Measurements from ENCODE around the gene RANGRF.

DNA sequence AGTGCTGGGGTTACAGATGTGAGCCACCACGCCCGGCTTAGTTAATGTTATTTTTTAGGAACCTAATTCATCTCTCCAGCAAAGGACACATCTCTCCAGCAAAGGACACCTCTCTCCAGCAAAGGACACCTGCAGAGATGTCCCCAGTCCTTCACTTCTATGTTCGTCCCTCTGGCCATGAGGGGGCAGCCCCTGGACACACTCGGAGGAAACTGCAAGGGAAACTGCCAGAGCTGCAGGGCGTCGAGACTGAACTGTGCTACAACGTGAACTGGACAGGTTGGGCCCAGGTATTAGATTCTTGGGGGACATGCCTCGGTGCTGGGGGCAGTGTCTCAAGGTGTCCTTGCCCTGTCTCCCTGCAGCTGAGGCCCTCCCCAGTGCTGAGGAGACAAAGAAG, 34.7 kb upstream of the RANGRF start:
- TF ChIP-seq ZNF274 (IDR thresholded peaks at IDR 0.05; ENCODE audit: low read depth, low read length) (no peak), YY1 (IDR thresholded peaks at IDR 0.05; ENCODE audit: insufficient read depth, insufficient read length) (no peak)
